SK-N-SH (cell line): Measurements from ENCODE around the gene EEF1AKMT1. TPM values are rescaled to one million over a fixed set of nuclear protein-coding genes. Genes with fewer than 3 reads are reported as not detected.
A peak's percentile ranks its signal among the peaks of the same experiment; 100 is the strongest.

Experiments
- CTCF ChIA-PET: fragments of 300-600, 350-600 bp; formaldehyde crosslinking; extraction: SDS; loops from one replicate; lab custom pipeline; 2021; lab: Yijun Ruan, JAX
- POLR2A ChIA-PET: fragments of 350-600 bp; sonication (Branson Sonifier 250); formaldehyde crosslinking; extraction: SDS; loops from one replicate; lab custom pipeline; 2020; ENCODE audit warnings: antibody characterized with exemption, inconsistent platforms; lab: Yijun Ruan, JAX
- DNase-seq: peaks from one replicate; pipeline ENCODE4 v3.0.0; 2012
- H2AFZ ChIP-seq: fragments of 200-600 bp; sonication (generic); 2 replicates; pipeline ENCODE4 v1.8.1; 2016; ENCODE audit warnings: antibody characterized with exemption, mild to moderate bottlenecking, low read depth
- H3F3A ChIP-seq: fragments of 200-600 bp; sonication (generic); replicated peaks from 2 replicates; pipeline ENCODE3; 2016; ENCODE audit warnings: antibody characterized with exemption, mild to moderate bottlenecking; ENCODE audit not compliant: insufficient read depth
- H3K27ac ChIP-seq, 2 experiments: fragments of 200-500 bp in 1 of 2; fragments of 200-600 bp in 1 of 2; sonication (Bioruptor generic) in 1 of 2; sonication (generic), shearing (Covaris generic) in 1 of 2; 2 replicates each; pipeline versions ENCODE4 v1.5.1 to v1.6.1; 2014 to 2016; ENCODE audit warnings: low read depth in 2 of 2, inconsistent platforms in 1 of 2, low read length in 1 of 2, mild to moderate bottlenecking in 1 of 2, mixed read lengths in 1 of 2
- H3K27me3 ChIP-seq: fragments of 200-600 bp; sonication (generic), shearing (Covaris generic); 2 replicates; pipeline ENCODE4 v1.6.1; 2016; ENCODE audit warnings: mixed run types; ENCODE audit not compliant: insufficient read depth
- H3K36me3 ChIP-seq, 2 experiments: fragments of 200-500 bp in 1 of 2; fragments of 200-600 bp in 1 of 2; sonication (Bioruptor generic) in 1 of 2; sonication (generic) in 1 of 2; replicated peaks in 1 of 2; 2 replicates each; pipeline versions ENCODE3 to v1.5.1; 2014 to 2016; ENCODE audit warnings: low read length in 1 of 2, mild to moderate bottlenecking in 1 of 2; ENCODE audit not compliant: insufficient read depth in 2 of 2, control insufficient read depth in 1 of 2
- H3K4me1 ChIP-seq, 2 experiments: fragments of 200-500 bp in 1 of 2; fragments of 200-600 bp in 1 of 2; sonication (Bioruptor generic) in 1 of 2; sonication (generic), shearing (Covaris generic) in 1 of 2; 2 replicates each; pipeline versions ENCODE4 v1.5.1 to v1.6.1; 2014 to 2016; ENCODE audit warnings: low read depth in 1 of 2, low read length in 1 of 2, mixed run types in 1 of 2; ENCODE audit not compliant: insufficient read depth in 2 of 2, control insufficient read depth in 1 of 2
- H3K4me2 ChIP-seq: fragments of 200-600 bp; sonication (generic), shearing (Covaris generic); 2 replicates; pipeline ENCODE4 v1.6.1; 2017; ENCODE audit warnings: mixed run types
- H3K4me3 ChIP-seq, 2 experiments: fragments of 200-500 bp in 1 of 2; fragments of 200-600 bp in 1 of 2; sonication (Bioruptor generic) in 1 of 2; sonication (generic), shearing (Covaris generic) in 1 of 2; 2 replicates each; pipeline versions ENCODE4 v1.5.1 to v1.8.1; 2014 to 2016; ENCODE audit warnings: low read depth in 2 of 2, inconsistent platforms in 1 of 2, low read length in 1 of 2, mild to moderate bottlenecking in 1 of 2, mixed read lengths in 1 of 2, moderate library complexity in 1 of 2
- H3K79me2 ChIP-seq: fragments of 200-600 bp; sonication (generic); 2 replicates; pipeline ENCODE4 v1.8.1; 2017; ENCODE audit warnings: mild to moderate bottlenecking; ENCODE audit not compliant: insufficient read depth
- H3K9ac ChIP-seq: fragments of 200-600 bp; sonication (generic); 2 replicates; pipeline ENCODE4 v1.6.1; 2017; ENCODE audit warnings: mixed run types
- H3K9me2 ChIP-seq: fragments of 200-600 bp; sonication (generic); 2 replicates; pipeline ENCODE4 v1.6.1; 2017; ENCODE audit warnings: mixed run types
- H3K9me3 ChIP-seq: fragments of 200-600 bp; sonication (generic); 2 replicates; pipeline ENCODE4 v1.6.1; 2017; ENCODE audit warnings: mixed run types, mild to moderate bottlenecking, moderate library complexity
- H4K20me1 ChIP-seq: fragments of 200-600 bp; sonication (generic); 2 replicates; pipeline ENCODE4 v1.6.1; 2017; ENCODE audit warnings: mild to moderate bottlenecking, mixed run types; ENCODE audit not compliant: insufficient read depth
- CHD2 ChIP-seq: fragments of 150-350 bp; IDR thresholded peaks from 2 replicates; pipeline ENCODE4 v1.6.1; 2018; ENCODE audit warnings: low read length; ENCODE audit not compliant: partially characterized antibody
- EP300 ChIP-seq, 2 experiments: IDR thresholded peaks; 2 replicates each; pipeline versions ENCODE4 v1.4.0 to v1.6.1; 2012; ENCODE audit warnings: borderline replicate concordance in 1 of 2, low read depth in 1 of 2, low read length in 1 of 2
- EZH2phosphoT487 ChIP-seq: fragments of 200-600 bp; sonication (generic); IDR thresholded peaks from 2 replicates; pipeline ENCODE4 v1.6.1; 2017; ENCODE audit warnings: low read depth, mixed run types, mild to moderate bottlenecking, antibody characterized with exemption, moderate library complexity, borderline replicate concordance
- FOSL2 ChIP-seq: IDR thresholded peaks from 2 replicates; pipeline ENCODE4 v1.4.0; 2012; ENCODE audit warnings: low read depth, mild to moderate bottlenecking, moderate library complexity, borderline replicate concordance
- FOXJ3 ChIP-seq: sonication (generic); formaldehyde crosslinking; IDR thresholded peaks from 2 replicates; pipeline ENCODE4 v1.5.1; 2020; ENCODE audit warnings: mild to moderate bottlenecking, missing genetic modification reagents
- GABPA ChIP-seq: IDR thresholded peaks from 2 replicates; pipeline ENCODE4 v1.4.0; 2012; ENCODE audit warnings: low read depth, mild to moderate bottlenecking
- GATA2 ChIP-seq: sonication (generic); formaldehyde crosslinking; IDR thresholded peaks from 2 replicates; pipeline ENCODE4 v1.5.0; 2020; ENCODE audit warnings: mild to moderate bottlenecking, missing genetic modification reagents
- IRF3 ChIP-seq: fragments of 150-350 bp; IDR thresholded peaks from 2 replicates; pipeline ENCODE4 v1.6.1; 2016; ENCODE audit warnings: mild to moderate bottlenecking, low read depth, low read length
- MXI1 ChIP-seq: IDR thresholded peaks from 2 replicates; pipeline ENCODE4 v1.6.1; 2012; ENCODE audit warnings: mild to moderate bottlenecking, low read depth, low read length, improper control_type of control experiment
- NRF1 ChIP-seq: IDR thresholded peaks from 2 replicates; pipeline ENCODE4 v1.6.1; 2012; ENCODE audit warnings: low read depth, mild to moderate bottlenecking, low read length
- POLR2AphosphoS5 ChIP-seq: IDR thresholded peaks from 2 replicates; pipeline ENCODE4 v1.6.1; 2012; ENCODE audit warnings: low read depth, low read length
- RAD21 ChIP-seq: IDR thresholded peaks from 2 replicates; pipeline ENCODE4 v1.6.1; 2012; ENCODE audit warnings: mild to moderate bottlenecking, low read length
- RCOR1 ChIP-seq: fragments of 150-350 bp; IDR thresholded peaks from 2 replicates; pipeline ENCODE4 v1.6.1; 2017; ENCODE audit warnings: antibody characterized with exemption, low read length
- RFX5 ChIP-seq: IDR thresholded peaks from 2 replicates; pipeline ENCODE4 v1.6.1; 2012; ENCODE audit warnings: mild to moderate bottlenecking, improper control_type of control experiment, low read length
- SIN3A ChIP-seq: IDR thresholded peaks from 2 replicates; pipeline ENCODE4 v1.6.1; 2012; ENCODE audit warnings: low read depth, mild to moderate bottlenecking, low read length, moderate library complexity, borderline replicate concordance
- SMC3 ChIP-seq: IDR thresholded peaks from 2 replicates; pipeline ENCODE4 v1.6.1; 2012; ENCODE audit warnings: low read depth, low read length, improper control_type of control experiment
- TAF1 ChIP-seq: IDR thresholded peaks from 2 replicates; pipeline ENCODE4 v1.6.1; 2012; ENCODE audit warnings: low read depth, mild to moderate bottlenecking, low read length, moderate library complexity, borderline replicate concordance
- TCF12 ChIP-seq: IDR thresholded peaks from 2 replicates; pipeline ENCODE4 v1.4.0; 2012
- TEAD4 ChIP-seq: IDR thresholded peaks from 2 replicates; pipeline ENCODE4 v1.4.0; 2012; ENCODE audit warnings: mild to moderate bottlenecking, borderline replicate concordance; ENCODE audit not compliant: insufficient read depth
- USF1 ChIP-seq: IDR thresholded peaks from 2 replicates; pipeline ENCODE4 v1.4.0; 2012; ENCODE audit warnings: low read depth, borderline replicate concordance
- YY1 ChIP-seq: IDR thresholded peaks from 2 replicates; pipeline ENCODE4 v1.4.0; 2012; ENCODE audit warnings: low read depth, mild to moderate bottlenecking
- WGBS: methylation state at CpG from one replicate; pipeline ENCODE4 v1.1.6; 2017; ENCODE audit warnings: low lambda C conversion rate; 5-methylcytosine and 5-hydroxymethylcytosine counted together
- polyA plus RNA-seq, 3 experiments: library from polyadenylated mRNA; depleted of rRNA; stranded (reverse); fragments of >200 nt; gene quantifications; 2 replicates each; pipeline ENCODE4 v1.2.3, GENCODE V29; 2012
- TF ChIP-seq, protein P1 (sequence below): fragments of 150-350 bp; IDR thresholded peaks from 2 replicates; pipeline ENCODE4 v1.6.1; 2017; ENCODE audit warnings: antibody characterized with exemption, low read length, low read depth, borderline replicate concordance

EEF1AKMT1 gene
- polyA plus RNA-seq, 1 of the 3 experiments (the other 2 are of a cell fraction), result 4.2 TPM

GRCh38 chr13:20814224-20814910 lies 40.6 kb upstream of the EEF1AKMT1 start (continued):
- TF ChIP-seq TAF1, result no peak
- peak; percentile 86 for TF ChIP-seq TCF12
- TF ChIP-seq CHD2, result peak; percentile 34
- peak; percentile 52 for TF ChIP-seq GATA2 (CRISPR knock-in tag)
- peak; percentile 40 to 72; a peak in 3 of 4 replicates for TF ChIP-seq EP300 (IDR thresholded peaks at IDR 0.05; ENCODE audit: borderline replicate concordance in 1 of 2, low read depth in 1 of 2, low read length in 1 of 2)
- no peak for TF ChIP-seq RFX5
- TF ChIP-seq IRF3, result no peak
- TF ChIP-seq TEAD4, result peak; percentile 71
- no peak for TF ChIP-seq YY1
- TF ChIP-seq, protein P1, sequence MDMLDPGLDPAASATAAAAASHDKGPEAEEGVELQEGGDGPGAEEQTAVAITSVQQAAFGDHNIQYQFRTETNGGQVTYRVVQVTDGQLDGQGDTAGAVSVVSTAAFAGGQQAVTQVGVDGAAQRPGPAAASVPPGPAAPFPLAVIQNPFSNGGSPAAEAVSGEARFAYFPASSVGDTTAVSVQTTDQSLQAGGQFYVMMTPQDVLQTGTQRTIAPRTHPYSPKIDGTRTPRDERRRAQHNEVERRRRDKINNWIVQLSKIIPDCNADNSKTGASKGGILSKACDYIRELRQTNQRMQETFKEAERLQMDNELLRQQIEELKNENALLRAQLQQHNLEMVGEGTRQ, result no peak

DNA sequence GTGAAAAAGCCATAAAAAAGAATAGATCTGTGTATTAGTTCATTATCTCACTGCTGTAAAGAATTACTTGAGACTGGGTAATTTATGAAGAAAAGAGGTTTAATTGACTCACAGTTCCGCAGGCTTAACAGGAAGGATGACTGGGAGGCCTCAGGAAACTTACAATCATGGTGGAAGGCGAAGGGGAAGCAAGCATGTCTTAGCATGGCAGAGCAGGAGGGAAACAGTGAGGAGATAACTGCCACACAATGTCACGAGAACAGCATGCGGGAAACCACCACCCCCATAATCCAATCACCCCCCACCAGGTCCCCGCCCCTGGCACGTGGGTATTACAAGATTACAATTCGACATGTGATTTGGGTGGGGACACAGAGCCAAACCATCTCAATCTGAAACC lies 39.1 kb upstream of the EEF1AKMT1 start:
- Histone ChIP-seq H3K4me2 (peak overlapping the region; percentile 77; the same call in 1 of the 2 replicates), H3K79me2 (peaks cover 19% of the 10 kb centered on the region), H3K9me2 (no peaks in the 10 kb centered on the region), H3K4me1 (peaks cover 14 to 21% of the 10 kb centered on the region in 2 experiments), H3F3A (peaks cover 36% of the 10 kb centered on the region), H3K9me3 (no peaks in the 10 kb centered on the region), H3K4me3 (no peak overlapping the region), H3K9ac (no peak overlapping the region), H3K36me3 (peaks cover 17 to 20% of the 10 kb centered on the region in 2 experiments), H2AFZ (no peak overlapping the region), H4K20me1 (peaks cover 7% of the 10 kb centered on the region), H3K27ac (peak overlapping the region in 1 of 2 experiments; percentile 96; a peak in 3 of 4 replicates), H3K27me3 (no peaks in the 10 kb centered on the region)
- TF ChIP-seq RFX5 (no peak), TCF12 (no peak), RAD21 (no peak), SMC3 (no peak), FOSL2 (no peak), RCOR1 (no peak), GABPA (no peak), POLR2AphosphoS5 (no peak), EZH2phosphoT487 (no peak), GATA2 (CRISPR knock-in tag) (no peak), YY1 (no peak), MXI1 (no peak), FOXJ3 (CRISPR knock-in tag) (no peak), TEAD4 (no peak), SIN3A (no peak), IRF3 (no peak), USF1 (no peak), EP300 (IDR thresholded peaks at IDR 0.05; ENCODE audit: borderline replicate concordance in 1 of 2, low read depth in 1 of 2, low read length in 1 of 2) (no peak), NRF1 (no peak)
- TF ChIP-seq, protein P1, result no peak
- CTCF ChIA-PET, result no interaction called here
- DNase-seq, result no peak
- POLR2A ChIA-PET, result no interaction called here
- 94% methylated on average over 7 of the region's 7 CpGs for WGBS
